IPS DF 4.7 (cell line): Measurements from ENCODE around the gene SGMS2.

Experiments
- DNase-seq: peaks from one replicate; pipeline ENCODE4 v3.0.0-alpha.2; 2013; ENCODE audit warnings: low spot score; ENCODE audit errors: extremely low read depth

Gene SGMS2

DNA sequence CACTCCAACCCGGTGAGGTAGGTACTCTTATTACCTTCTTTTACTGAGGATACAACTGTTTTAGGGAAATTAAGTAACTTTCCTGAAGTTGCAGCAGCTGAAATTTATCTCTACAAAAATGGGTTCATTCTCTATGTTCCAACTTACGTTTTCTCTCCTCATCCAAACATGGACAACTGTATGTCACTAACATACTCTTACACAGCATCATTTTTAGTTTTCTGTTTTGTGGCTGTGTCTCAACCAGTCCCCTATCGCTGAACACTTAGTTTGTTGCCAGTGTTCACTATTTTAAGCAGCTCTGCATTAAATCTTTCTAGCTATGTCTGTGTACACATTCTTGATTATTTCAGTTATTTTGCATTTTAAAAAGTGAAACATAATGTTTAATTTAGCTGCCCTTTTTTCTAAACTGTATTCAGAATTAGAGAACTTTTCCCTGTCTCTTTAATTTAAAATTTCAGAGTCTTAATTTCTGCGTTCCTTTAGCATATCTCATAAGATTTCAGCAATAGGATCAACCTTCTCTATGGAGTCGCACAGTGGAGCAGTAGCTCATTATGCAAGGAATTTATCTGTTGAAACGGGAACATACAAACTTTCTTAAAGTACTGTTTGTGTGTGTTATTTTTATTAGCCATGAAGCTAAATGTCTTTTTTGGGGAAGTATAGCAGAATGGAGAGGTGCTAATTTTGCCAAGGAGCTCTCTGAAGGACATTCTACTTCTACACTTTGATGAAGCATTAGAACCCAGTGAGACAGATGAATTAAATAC, 3.8 kb downstream of the SGMS2 start:
- no peak for DNase-seq

- no peak for DNase-seq
These were observed 6.4 kb downstream of the SGMS2 start for GRCh38 chr4:107831140-107831539.

DNA sequence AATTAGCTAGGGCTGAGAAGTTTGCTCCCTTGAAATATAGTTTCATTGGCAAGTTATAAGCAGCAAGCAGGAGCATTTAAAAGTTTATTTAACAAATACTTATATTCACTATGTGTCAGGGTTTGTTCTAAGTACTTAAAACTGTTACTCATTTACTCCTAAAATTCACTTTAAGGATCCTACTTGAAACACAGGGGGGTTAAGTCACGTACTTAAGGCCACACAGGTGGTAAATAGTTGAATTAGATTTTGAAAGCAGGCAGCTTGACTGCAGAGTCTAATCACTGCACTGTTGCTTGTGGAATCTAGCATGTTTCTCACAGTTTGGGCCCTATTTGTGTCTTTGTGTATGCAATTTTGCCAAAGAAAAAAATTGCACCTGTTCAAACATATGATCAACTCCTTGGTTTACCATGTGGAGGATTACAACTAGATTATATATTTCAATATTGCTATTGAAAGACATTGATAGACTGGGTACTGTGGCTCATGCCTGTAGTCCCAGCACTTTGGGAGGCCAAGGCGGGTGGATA, 7.6 kb downstream of the SGMS2 start:
- no peak for DNase-seq

GRCh38 chr4:107834241-107834794, 9.6 kb downstream of the SGMS2 start:
- DNase-seq: no peak

DNA sequence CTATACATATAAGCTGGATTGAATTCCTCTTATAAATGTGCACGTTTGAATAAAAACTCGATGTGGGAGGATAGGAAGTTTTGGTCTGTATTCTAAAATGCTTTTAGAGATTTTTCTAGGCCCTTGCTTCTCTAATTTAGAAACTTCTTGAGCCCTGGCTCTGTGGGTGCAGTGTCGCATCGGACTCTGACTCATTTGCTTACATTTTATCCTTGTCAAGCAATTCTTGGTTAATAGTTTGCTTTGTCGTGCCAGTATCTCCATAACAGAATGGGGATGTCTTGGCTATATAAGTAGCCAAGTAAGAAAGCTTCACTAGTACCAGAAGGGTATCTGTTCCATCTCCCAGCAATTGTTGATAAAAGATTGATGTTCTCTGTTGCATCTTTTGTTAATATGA, 10.7 kb downstream of the SGMS2 start:
- DNase-seq: no peak

- no peak for DNase-seq
These were observed 12.6 kb downstream of the SGMS2 start for GRCh38 chr4:107837317-107837716.

- no peak for DNase-seq
These were observed 13.3 kb downstream of the SGMS2 start for GRCh38 chr4:107837776-107838618.

DNA sequence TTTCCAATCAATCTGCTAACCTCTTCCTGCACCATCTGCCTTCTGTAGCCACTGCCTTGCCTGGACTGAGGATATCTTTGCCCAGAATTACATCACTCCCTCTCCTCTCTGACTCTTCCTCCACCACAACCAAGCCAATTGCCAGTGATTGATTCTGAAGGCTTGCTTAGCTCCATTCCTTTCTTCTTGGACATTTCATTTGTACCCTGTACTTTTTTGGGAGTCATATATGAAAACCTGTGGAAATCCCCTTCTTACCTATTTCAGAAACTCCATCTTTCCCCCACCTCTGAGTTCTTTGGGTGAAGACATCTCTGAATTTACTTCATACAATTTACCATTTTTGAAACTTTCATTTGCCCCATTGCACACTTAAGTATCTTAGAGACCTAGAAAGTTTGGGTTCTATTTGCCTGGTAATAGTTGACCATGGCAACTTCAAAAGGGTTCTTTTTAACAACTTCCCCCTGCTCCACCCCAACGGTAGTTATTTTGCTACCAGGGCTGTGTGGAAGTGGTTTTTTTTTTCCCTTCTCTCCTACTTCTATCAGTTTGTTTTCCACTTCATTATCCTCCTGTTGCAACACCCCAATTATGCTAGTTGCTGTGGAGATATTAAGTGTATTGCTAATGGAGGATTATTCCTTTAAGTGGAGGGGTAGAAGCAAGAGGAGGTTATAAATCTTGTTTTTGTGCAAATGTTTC, 14.3 kb downstream of the SGMS2 start:
- no peak for DNase-seq

DNA sequence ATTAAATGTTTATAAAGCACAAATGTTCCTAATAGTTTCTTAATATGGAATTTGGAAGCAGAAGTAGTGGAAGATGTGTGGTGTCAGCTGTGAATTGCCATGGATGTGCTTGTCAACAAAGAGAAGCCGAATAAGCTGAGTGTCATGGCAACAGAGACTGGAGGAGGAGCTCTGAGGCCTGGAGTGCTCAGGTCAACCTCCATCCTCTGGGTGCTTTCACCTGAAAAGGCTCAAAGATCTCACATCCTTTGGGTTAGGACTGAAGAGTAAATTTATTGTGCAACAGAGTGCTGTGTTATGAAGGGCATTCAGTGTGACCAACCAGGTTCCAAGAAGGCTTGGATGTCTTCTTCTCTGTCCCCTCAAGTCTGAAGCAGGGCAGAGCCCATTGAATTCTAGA, 18.7 kb downstream of the SGMS2 start:
- DNase-seq: no peak

- DNase-seq: no peak
These were observed 20.9 kb downstream of the SGMS2 start for GRCh38 chr4:107845681-107846080.

GRCh38 chr4:107850438-107850837, 25.7 kb downstream of the SGMS2 start:
- no peak for DNase-seq

GRCh38 chr4:107853444-107854355, 29.0 kb downstream of the SGMS2 start:
- DNase-seq: no peak

GRCh38 chr4:107854356-107855022, 29.8 kb downstream of the SGMS2 start:
- no peak for DNase-seq

DNA sequence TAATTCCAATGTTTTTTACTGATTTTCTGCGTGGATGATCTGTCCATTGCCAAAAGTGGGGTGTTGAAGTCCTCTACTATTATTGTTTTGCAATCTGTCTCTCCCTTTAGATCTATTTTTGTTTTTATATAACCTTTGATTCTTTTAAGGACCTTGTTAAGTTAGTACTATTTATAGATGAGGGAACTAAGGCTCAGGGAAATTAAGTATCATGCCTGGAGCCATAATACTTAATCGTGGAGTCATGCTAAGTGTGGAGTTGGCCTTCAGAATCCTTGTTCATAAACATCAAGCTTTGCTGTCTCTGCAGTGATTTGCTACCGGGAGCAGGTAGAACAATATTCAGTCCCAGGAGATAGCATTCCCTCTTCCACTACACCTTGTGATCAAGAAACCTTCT, 31.0 kb downstream of the SGMS2 start:
- no peak for DNase-seq

GRCh38 chr4:107856901-107857300, 32.2 kb downstream of the SGMS2 start:
- DNase-seq: no peak

- no peak for DNase-seq
These were observed 33.0 kb downstream of the SGMS2 start for GRCh38 chr4:107857741-107858140.

DNA sequence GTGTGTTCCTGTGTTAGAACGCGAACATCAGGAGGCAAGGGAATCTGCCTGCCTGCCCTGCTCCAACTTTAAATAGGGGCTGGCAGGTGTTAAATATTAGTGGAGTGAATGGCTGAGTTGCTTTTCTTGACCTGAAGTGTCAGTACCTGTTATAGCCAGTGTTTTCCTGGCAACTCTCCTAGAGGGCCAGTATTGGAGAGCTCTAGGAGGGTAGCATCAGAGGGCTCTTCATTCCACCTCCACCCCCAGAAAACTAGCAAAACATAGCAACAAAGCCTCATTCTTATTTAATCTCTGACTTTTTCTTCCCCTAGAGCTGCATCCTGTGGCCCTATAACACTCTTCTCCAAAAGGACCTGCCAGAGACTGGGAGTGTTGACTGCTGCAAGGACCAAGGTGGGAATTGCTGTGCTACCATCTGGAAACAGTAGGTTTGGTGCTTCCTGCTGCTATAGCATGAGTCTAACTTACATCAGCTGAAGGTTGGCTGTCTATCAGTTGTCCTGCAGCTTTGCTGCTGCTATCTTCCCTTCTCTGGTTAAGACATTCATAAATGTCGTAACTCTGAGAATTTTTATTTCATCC, 33.5 kb downstream of the SGMS2 start:
- DNase-seq: no peak

- no peak for DNase-seq
These were observed 37.9 kb downstream of the SGMS2 start for GRCh38 chr4:107862658-107863057.

GRCh38 chr4:107863416-107863815, 38.7 kb downstream of the SGMS2 start:
- DNase-seq: no peak
